HCT116 (cell line): ENCODE results near the gene PLD1. TPM values are rescaled to one million over a fixed set of nuclear protein-coding genes. Genes with fewer than 3 reads are reported as not detected.

Experiments
- ATAC-seq: fragments of 200-7000 bp; cut with Tn5 transposase; 2 replicates; pipeline ENCODE4 v1.9.1; 2020; ENCODE audit warnings: mild to moderate bottlenecking, moderate library complexity
- BruUV-seq: library from RNA; stranded (reverse); fragments of 400-500 nt; replicated peaks from 2 replicates; lab custom pipeline; 2021; lab: Mats Ljungman, UMichigan
- CTCF ChIA-PET: fragments of 300-600 bp; sonication (Branson Sonifier 250); formaldehyde crosslinking; loops from one replicate; lab custom pipeline; 2021; ENCODE audit warnings: antibody characterized with exemption; lab: Charles Lee
- POLR2A ChIA-PET: fragments of 300-600, 350-600 bp; sonication (Branson Sonifier 250); formaldehyde crosslinking; loops from one replicate; lab custom pipeline; 2021; ENCODE audit warnings: antibody characterized with exemption; lab: Charles Lee
- RAD21 ChIA-PET, 2 experiments: fragments of 300-600 bp; sonication (Branson Sonifier 250); formaldehyde crosslinking; loops; one replicate each; lab custom pipeline; 2023; ENCODE audit warnings: low total read pairs in 2 of 2; ENCODE audit not compliant: uncharacterized antibody in 2 of 2, unreplicated experiment in 2 of 2, low non-redundant PET in 1 of 2; lab: Charles Lee
- DNase-seq: peaks from one replicate; pipeline ENCODE4 v3.0.0-alpha.2; 2010; ENCODE audit warnings: low read depth, low spot score
- H2AFZ ChIP-seq: fragments of 200-600 bp; shearing (Covaris generic), sonication (generic); 2 replicates; pipeline ENCODE4 v1.6.1; 2017; ENCODE audit warnings: low read depth, mixed run types, mixed read lengths, antibody characterized with exemption, low read length; ENCODE audit not compliant: poor library complexity, severe bottlenecking
- H3K27ac ChIP-seq: 2 replicates; pipeline ENCODE4 v1.5.1; 2012; ENCODE audit warnings: low read depth, low read length
- H3K27me3 ChIP-seq: fragments of 200-600 bp; sonication (generic); 2 replicates; pipeline ENCODE4 v1.6.1; 2016; ENCODE audit warnings: mixed run types, low read length, mixed read lengths; ENCODE audit not compliant: insufficient read depth
- H3K36me3 ChIP-seq, 2 experiments: fragments of 200-500 bp in 1 of 2; fragments of 200-600 bp in 1 of 2; sonication (Bioruptor generic) in 1 of 2; sonication (generic) in 1 of 2; 2 replicates each; pipeline versions ENCODE4 v1.5.1 to v1.6.1; 2014 to 2016; ENCODE audit warnings: low read length in 2 of 2, inconsistent platforms in 1 of 2, mixed read lengths in 1 of 2, mixed run types in 1 of 2; ENCODE audit not compliant: insufficient read depth in 2 of 2, control insufficient read depth in 1 of 2
- H3K4me1 ChIP-seq, 2 experiments: fragments of 200-600 bp in 1 of 2; sonication (generic) in 1 of 2; 2 replicates each; pipeline versions ENCODE4 v1.5.1 to v1.6.1; 2012 to 2017; ENCODE audit warnings: low read length in 2 of 2, inconsistent platforms in 1 of 2, mild to moderate bottlenecking in 1 of 2, mixed read lengths in 1 of 2, mixed run types in 1 of 2, moderate library complexity in 1 of 2; ENCODE audit not compliant: insufficient read depth in 2 of 2, control insufficient read depth in 1 of 2
- H3K4me2 ChIP-seq: fragments of 200-600 bp; sonication (generic); 2 replicates; pipeline ENCODE4 v1.6.1; 2017; ENCODE audit warnings: mixed run types, low read length, mixed read lengths
- H3K4me3 ChIP-seq, 2 experiments: fragments of 200-600 bp in 1 of 2; sonication (generic) in 1 of 2; replicated peaks in 1 of 2; 2 replicates each; pipeline ENCODE4 v1.5.1; 2011 to 2016; ENCODE audit warnings: low read length in 2 of 2, control low read depth in 1 of 2, low read depth in 1 of 2, mild to moderate bottlenecking in 1 of 2, mixed read lengths in 1 of 2, mixed run types in 1 of 2
- H3K79me2 ChIP-seq: fragments of 200-600 bp; sonication (generic); 2 replicates; pipeline ENCODE4 v1.6.1; 2017; ENCODE audit warnings: mild to moderate bottlenecking, mixed run types, low read length, moderate library complexity, mixed read lengths; ENCODE audit not compliant: insufficient read depth
- H3K9ac ChIP-seq: fragments of 200-600 bp; sonication (generic); 2 replicates; pipeline ENCODE4 v1.6.1; 2016; ENCODE audit warnings: low read length, mixed read lengths
- H3K9me2 ChIP-seq: fragments of 200-600 bp; sonication (generic), shearing (Covaris generic); 2 replicates; pipeline ENCODE4 v1.6.1; 2017; ENCODE audit warnings: mixed run types, mild to moderate bottlenecking, moderate library complexity; ENCODE audit not compliant: insufficient read depth
- H3K9me3 ChIP-seq, 2 experiments: fragments of 200-500 bp in 1 of 2; fragments of 200-600 bp in 1 of 2; sonication (Bioruptor generic) in 1 of 2; sonication (generic) in 1 of 2; 2 replicates each; pipeline ENCODE4 v1.6.1; 2014 to 2017; ENCODE audit warnings: low read length in 2 of 2, mixed read lengths in 2 of 2, inconsistent platforms in 1 of 2, low read depth in 1 of 2, mild to moderate bottlenecking in 1 of 2, mixed run types in 1 of 2, moderate library complexity in 1 of 2; ENCODE audit not compliant: control insufficient read depth in 1 of 2, insufficient read depth in 1 of 2
- H4K20me1 ChIP-seq: fragments of 200-600 bp; sonication (generic), shearing (Covaris generic); 2 replicates; pipeline ENCODE4 v1.6.1; 2017; ENCODE audit warnings: mixed run types, mild to moderate bottlenecking, moderate library complexity; ENCODE audit not compliant: insufficient read depth
- CBX3 ChIP-seq: IDR thresholded peaks from 2 replicates; pipeline ENCODE4 v1.6.1; 2012; ENCODE audit warnings: low read depth
- CTCF ChIP-seq, 3 experiments: fragments of 200-600 bp in 1 of 3; sonication (generic) in 1 of 3; IDR thresholded peaks in 2 of 3; conservative IDR thresholded peaks in 1 of 3; 2 replicates each; pipeline ENCODE4 v1.5.1; 2012 to 2017; ENCODE audit warnings: low read depth in 2 of 3, low read length in 2 of 3, antibody characterized with exemption in 1 of 3, borderline replicate concordance in 1 of 3, control low read depth in 1 of 3, mild to moderate bottlenecking in 1 of 3, mixed read lengths in 1 of 3, mixed run types in 1 of 3, moderate library complexity in 1 of 3; ENCODE audit not compliant: insufficient read depth in 1 of 3
- FOSL1 ChIP-seq: IDR thresholded peaks from 2 replicates; pipeline ENCODE4 v1.6.1; 2012; ENCODE audit warnings: low read depth
- JUND ChIP-seq: IDR thresholded peaks from 2 replicates; pipeline ENCODE4 v1.6.1; 2012
- SIN3A ChIP-seq: IDR thresholded peaks from 2 replicates; pipeline ENCODE4 v1.6.1; 2012; ENCODE audit warnings: low read depth
- SP1 ChIP-seq: IDR thresholded peaks from 2 replicates; pipeline ENCODE4 v1.6.1; 2012; ENCODE audit warnings: low read depth
- intact Hi-C: fragments of 100-400 bp; cut with micrococcal nuclease; formaldehyde crosslinking; loops from 2 replicates; pipeline ENCODE4 v1.10.0; 2022
- total RNA-seq: library from RNA; stranded (reverse); gene quantifications from one replicate; pipeline ENCODE4 v1.2.1, GENCODE V29; 2021; ENCODE audit not compliant: unreplicated experiment

Gene PLD1
- total RNA-seq, 1 experiment from 2014 or later, result 8.4 TPM

GRCh38 chr3:171745577-171746319, 64.5 kb downstream of the PLD1 start:
- ChIA-PET CTCF (no interaction called here), RAD21 (no interaction called here)
- no peak for ATAC-seq

DNA sequence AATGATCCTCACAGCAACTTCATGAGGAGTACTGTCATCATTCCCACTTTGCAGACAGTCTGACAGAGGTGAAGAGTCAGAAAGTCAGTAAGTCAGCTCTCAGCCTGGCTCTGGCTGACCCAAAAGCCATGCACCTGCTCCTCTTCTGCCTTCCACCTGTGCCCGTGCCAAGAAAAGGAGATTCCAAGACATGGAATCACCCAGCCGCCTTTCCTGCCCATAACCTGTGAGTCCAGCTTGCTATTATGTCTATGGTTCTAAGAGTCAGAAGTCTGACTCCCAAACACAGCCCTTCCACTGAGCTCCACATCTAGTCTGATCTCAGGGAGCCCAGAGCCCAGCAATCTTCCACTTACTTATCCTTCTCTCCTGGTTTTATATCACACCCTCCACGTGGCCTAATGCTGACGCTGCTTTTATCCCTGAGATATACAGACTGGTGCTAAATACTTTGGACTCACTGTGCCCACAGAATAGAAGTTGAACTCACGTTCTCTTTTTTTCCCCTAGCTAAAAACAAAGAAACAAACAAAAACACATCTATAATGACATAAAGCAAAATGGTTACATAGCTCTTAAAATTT, 66.0 kb downstream of the PLD1 start:
- DNase-seq (no peak), ATAC-seq (no peak)
- Histone ChIP-seq H3K79me2 (no peaks in the 10 kb centered on the region), H3K4me1 (no peaks in the 10 kb centered on the region), H3K9me2 (no peaks in the 10 kb centered on the region), H3K9me3 (no peaks in the 10 kb centered on the region), H3K36me3 (no peaks in the 10 kb centered on the region), H3K4me2 (no peak overlapping the region), H3K27ac (no peak overlapping the region), H3K4me3 (no peak overlapping the region), H2AFZ (no peak overlapping the region), H4K20me1 (no peaks in the 10 kb centered on the region), H3K9ac (no peak overlapping the region), H3K27me3 (no peaks in the 10 kb centered on the region)
- intact Hi-C loops, result no loop called here
- RAD21 ChIA-PET, result no interaction called here
- TF ChIP-seq CTCF (IDR thresholded peaks at IDR 0.05 in 2 of 3, conservative IDR thresholded peaks at IDR 0.05 in 1 of 3; ENCODE audit: borderline replicate concordance in 1 of 3, insufficient read depth in 1 of 3, low read depth in 2 of 3, low read length in 2 of 3) (no peak), FOSL1 (no peak), CBX3 (no peak)
- POLR2A ChIA-PET, result no interaction called here
- CTCF ChIA-PET, result no interaction called here
- no TSS peak for BruUV-seq

More at GRCh38 chr3:171745577-171746319, 64.5 kb downstream of the PLD1 start:
- no peaks in the 10 kb centered on the region for H3K9me3 ChIP-seq
- H3K79me2 ChIP-seq, result no peaks in the 10 kb centered on the region
- DNase-seq, result no peak
- POLR2A ChIA-PET, result no interaction called here
- no peaks in the 10 kb centered on the region for H3K36me3 ChIP-seq
- H3K4me2 ChIP-seq, result no peak overlapping the region
- no peak overlapping the region for H3K4me3 ChIP-seq
- no peaks in the 10 kb centered on the region for H3K27me3 ChIP-seq
- H3K9me2 ChIP-seq, result no peaks in the 10 kb centered on the region
- intact Hi-C loops, result no loop called here
- H3K4me1 ChIP-seq, result no peaks in the 10 kb centered on the region
- no peak for TF ChIP-seq SP1
- TF ChIP-seq SIN3A, result no peak
- TF ChIP-seq JUND, result no peak
- no peak overlapping the region for H3K9ac ChIP-seq
- no TSS peak for BruUV-seq
- H3K27ac ChIP-seq, result no peak overlapping the region
- no peaks in the 10 kb centered on the region for H4K20me1 ChIP-seq
- H2AFZ ChIP-seq, result no peak overlapping the region
